Measurements from ENCODE around the gene SGPL1. TPM values are rescaled to one million over a fixed set of nuclear protein-coding genes. Genes with fewer than 3 reads are reported as not detected.
A peak's percentile ranks its signal among the peaks of the same experiment; 100 is the strongest.

SGPL1 gene
- total RNA-seq, 1 experiment from 2014 or later: 52.6 TPM

GRCh38 chr10:70908406-70909296 is 92.9 kb downstream of the SGPL1 start:
- Histone ChIP-seq H2AK5ac (ENCODE audit: insufficient read length, low read length) (no peak overlapping the region), H3K4ac (ENCODE audit: low read depth, low read length) (no peak overlapping the region), H2BK120ac (ENCODE audit: low read depth, low read length, poor library complexity, severe bottlenecking) (no peak overlapping the region), H4K20me1 (ENCODE audit: control insufficient read depth, insufficient read depth, insufficient read length) (peaks cover 5% of the 10 kb centered on the region), H3K23ac (ENCODE audit: insufficient read length, low read depth, low read length) (no peak overlapping the region), H2AFZ (ENCODE audit: low read length) (no peak overlapping the region), H2BK12ac (ENCODE audit: insufficient read length, low read depth, low read length) (no peak overlapping the region), H3K18ac (ENCODE audit: insufficient read length, low read depth, low read length) (peak overlapping the region; percentile 7), H3K9me3 (ENCODE audit: control insufficient read depth, low read depth, low read length) (no peaks in the 10 kb centered on the region), H3K9ac (ENCODE audit: extremely low read depth, insufficient read length, low read length) (no peak overlapping the region), H3K27ac (ENCODE audit: insufficient read length, low read depth, low read length) (no peak overlapping the region), H3K27me3 (ENCODE audit: insufficient read depth, low read length) (no peaks in the 10 kb centered on the region), H3K23me2 (ENCODE audit: insufficient read length, low read depth, low read length, poor library complexity, severe bottlenecking) (no peaks in the 10 kb centered on the region), H2BK15ac (ENCODE audit: low read depth, low read length) (no peak overlapping the region), H3K56ac (ENCODE audit: insufficient read length, low read depth, low read length) (no peak overlapping the region), H3T11ph (ENCODE audit: low read length) (no peak overlapping the region), H3K4me2 (ENCODE audit: insufficient read depth, insufficient read length, low read length) (no peak overlapping the region), H2BK20ac (ENCODE audit: low read depth, low read length, poor library complexity, severe bottlenecking) (no peak overlapping the region), H2BK5ac (ENCODE audit: insufficient read length, low read length) (no peak overlapping the region), H3K4me1 (ENCODE audit: insufficient read depth, low read length) (no peaks in the 10 kb centered on the region), H4K8ac (replicated peaks; ENCODE audit: insufficient read length, low read depth, low read length) (no peak overlapping the region), H4K91ac (ENCODE audit: insufficient read length, low read depth, low read length) (no peak overlapping the region), H3K79me1 (ENCODE audit: insufficient read depth, low read depth, low read length, poor library complexity, severe bottlenecking) (no peaks in the 10 kb centered on the region), H4K5ac (ENCODE audit: insufficient read length, low read depth, low read length) (no peak overlapping the region), H3K14ac (ENCODE audit: insufficient read depth, low read length) (no peak overlapping the region), H3K79me2 (ENCODE audit: insufficient read depth, low read length) (no peaks in the 10 kb centered on the region)
- Mint-ChIP-seq H3K9me3 (peaks cover 0 to 2% of the 10 kb centered on the region in 2 experiments; a peak in 1 of 5 replicates), H3K4me3 (no peak overlapping the region), H3K27me3 (ENCODE audit: low read depth) (peaks cover 4% of the 10 kb centered on the region), H3K36me3 (ENCODE audit: insufficient read depth in 1 of 3, low read depth in 3 of 3) (no peaks in the 10 kb centered on the region), H3K4me1 (peaks cover 0 to under 1% of the 10 kb centered on the region in 2 experiments; a peak in 2 of 4 replicates), H3K27ac (no peak overlapping the region; a peak in 1 of 7 replicates)
- DNase-seq: no peak
- TF ChIP-seq CTCF (conservative IDR thresholded peaks at IDR 0.05): no peak
- WGBS (ENCODE audit: extremely low coverage, insufficient read length, low lambda C conversion rate): 100% methylated on average over 1 of the region's 12 CpGs
